Endothelial cell of umbilical vein (primary cell): ENCODE measurements around the gene FBL. TPM values are rescaled to one million over a fixed set of nuclear protein-coding genes. Genes with fewer than 3 reads are reported as not detected.

Experiments used
- BruUV-seq: library from RNA; stranded (reverse); fragments of 400-500 nt; replicated peaks from 2 replicates; lab custom pipeline; 2021; lab: Mats Ljungman, UMichigan
- CTCF ChIA-PET: fragments of 300-600, 350-600 bp; sonication (Branson Sonifier 250); formaldehyde crosslinking; loops from one replicate; lab custom pipeline; 2021; ENCODE audit warnings: antibody characterized with exemption, inconsistent platforms; lab: Charles Lee
- POLR2A ChIA-PET: fragments of 300-600, 350-600 bp; sonication (Branson Sonifier 250); formaldehyde crosslinking; loops from one replicate; lab custom pipeline; 2021; ENCODE audit warnings: antibody characterized with exemption, inconsistent platforms; lab: Charles Lee
- DNase-seq: peaks from one replicate; pipeline ENCODE4 v3.0.0-alpha.2; 2011; ENCODE audit warnings: low read depth, low spot score
- FAIRE-seq: peaks from 2 replicates; lab custom pipeline; 2011; peaks lifted over from hg19 to GRCh38; lab: Jason Lieb, UNC
- H2AFZ ChIP-seq: 2 replicates; pipeline ENCODE4 v1.6.0; 2012; ENCODE audit warnings: low read depth, low read length, control low read depth, inconsistent platforms
- H3K27ac ChIP-seq: 2 replicates; pipeline ENCODE4 v1.5.1; 2011; ENCODE audit warnings: low read depth, mild to moderate bottlenecking, control low read depth, low read length, moderate library complexity; ENCODE audit not compliant: insufficient read depth
- H3K27me3 ChIP-seq, 2 experiments: 2 replicates each; pipeline versions ENCODE4 v1.6.0 to v1.6.1; 2011; ENCODE audit warnings: low read length in 2 of 2, mixed read lengths in 1 of 2; ENCODE audit not compliant: control insufficient read depth in 2 of 2, insufficient read depth in 2 of 2
- H3K36me3 ChIP-seq, 2 experiments: 2 replicates in 1 of 2; 3 replicates in 1 of 2; pipeline ENCODE4 v1.5.1; 2011; ENCODE audit warnings: low read length in 2 of 2, mild to moderate bottlenecking in 1 of 2, moderate library complexity in 1 of 2; ENCODE audit not compliant: control insufficient read depth in 2 of 2, insufficient read depth in 2 of 2; ENCODE audit errors: extremely low read depth in 1 of 2
- H3K4me1 ChIP-seq: 3 replicates; pipeline ENCODE4 v1.5.1; 2011; ENCODE audit warnings: mild to moderate bottlenecking, low read length; ENCODE audit not compliant: control insufficient read depth, insufficient read depth; ENCODE audit errors: extremely low read depth
- H3K4me2 ChIP-seq: 2 replicates; pipeline ENCODE4 v1.6.1; 2011; ENCODE audit warnings: low read length, control low read depth, mixed read lengths; ENCODE audit not compliant: insufficient read depth
- H3K4me3 ChIP-seq, 3 experiments: fragments of 200-600 bp in 1 of 3; sonication (generic), shearing (Covaris generic) in 1 of 3; replicated peaks in 1 of 3; 2 replicates each; pipeline ENCODE4 v1.5.1; 2011 to 2016; ENCODE audit warnings: control low read depth in 3 of 3, low read length in 3 of 3, mild to moderate bottlenecking in 2 of 3, inconsistent platforms in 1 of 3, low read depth in 1 of 3, moderate library complexity in 1 of 3; ENCODE audit not compliant: insufficient read depth in 1 of 3
- H3K79me2 ChIP-seq: 2 replicates; pipeline ENCODE4 v1.6.0; 2012; ENCODE audit warnings: low read length, inconsistent platforms; ENCODE audit not compliant: control insufficient read depth, insufficient read depth
- H3K9ac ChIP-seq: replicated peaks from 2 replicates; pipeline ENCODE3; 2011; ENCODE audit warnings: low read length, control low read depth; ENCODE audit not compliant: insufficient read depth; ENCODE audit errors: extremely low read depth
- H3K9me1 ChIP-seq: replicated peaks from 3 replicates; pipeline ENCODE4 v1.6.0; 2011; ENCODE audit warnings: mild to moderate bottlenecking, low read length; ENCODE audit not compliant: control insufficient read depth, insufficient read depth; ENCODE audit errors: extremely low read depth
- H3K9me3 ChIP-seq: replicated peaks from 2 replicates; pipeline ENCODE4 v1.5.1; 2012; ENCODE audit warnings: low read length, inconsistent platforms; ENCODE audit not compliant: control insufficient read depth, insufficient read depth
- H4K20me1 ChIP-seq: replicated peaks from 2 replicates; pipeline ENCODE3; 2011; ENCODE audit warnings: mild to moderate bottlenecking, low read length; ENCODE audit not compliant: control insufficient read depth, insufficient read depth; ENCODE audit errors: extremely low read depth
- CTCF ChIP-seq, 2 donors: IDR thresholded peaks; 1 replicate in 1 of 2; 2 replicates in 1 of 2; pipeline ENCODE4 v1.5.1; 2011; ENCODE audit warnings: low read length in 2 of 2, mild to moderate bottlenecking in 2 of 2, moderate library complexity in 2 of 2, control low read depth in 1 of 2, inconsistent platforms in 1 of 2, low read depth in 1 of 2; ENCODE audit not compliant: insufficient read depth in 1 of 2; ENCODE audit errors: extremely low read depth in 1 of 2
- EZH2 ChIP-seq: IDR thresholded peaks from 2 replicates; pipeline ENCODE4 v1.6.1; 2012; ENCODE audit warnings: borderline replicate concordance, low read depth, mild to moderate bottlenecking, moderate library complexity, low read length, inconsistent platforms; ENCODE audit not compliant: severe bottlenecking
- FOS ChIP-seq: IDR thresholded peaks from 2 replicates; pipeline ENCODE4 v1.6.1; 2011; ENCODE audit warnings: mild to moderate bottlenecking, low read length, moderate library complexity, borderline replicate concordance; ENCODE audit not compliant: insufficient read depth
- GATA2 ChIP-seq: IDR thresholded peaks from 2 replicates; pipeline ENCODE4 v1.7.0; 2011; ENCODE audit warnings: low read depth, mild to moderate bottlenecking, moderate library complexity, mixed read lengths, low read length; ENCODE audit not compliant: insufficient read length, insufficient read depth
- JUN ChIP-seq: IDR thresholded peaks from 2 replicates; pipeline ENCODE4 v1.6.1; 2011; ENCODE audit warnings: borderline replicate concordance, low read depth; ENCODE audit not compliant: insufficient read length, insufficient read depth
- MAX ChIP-seq: IDR thresholded peaks from 2 replicates; pipeline ENCODE4 v1.6.1; 2011; ENCODE audit not compliant: insufficient read depth, insufficient read length
- MYC ChIP-seq: IDR thresholded peaks from one replicate; pipeline ENCODE4 v1.6.1; 2011; ENCODE audit warnings: mild to moderate bottlenecking, low read depth, low read length
- POLR2A ChIP-seq: IDR thresholded peaks from 2 replicates; pipeline ENCODE4 v1.6.1; 2012; ENCODE audit warnings: low read depth, mild to moderate bottlenecking, control low read depth, low read length
- POLR2AphosphoS5 ChIP-seq: IDR thresholded peaks from 2 replicates; pipeline ENCODE4 v1.6.1; 2012; ENCODE audit warnings: low read depth, mild to moderate bottlenecking, control low read depth, low read length, moderate library complexity; ENCODE audit not compliant: insufficient read depth
- dilution Hi-C: fragments of 300-500 bp; cut with MboI; formaldehyde crosslinking; loops from one replicate; pipeline ENCODE4 v1.15.0; 2019; ENCODE audit warnings: low sequenced_read_pairs; ENCODE audit not compliant: extremely low pct_ligation_motif_present
- intact Hi-C: fragments of 100-400 bp; cut with micrococcal nuclease; formaldehyde crosslinking; loops from one replicate; pipeline ENCODE4 v1.10.0; 2022
- polyA plus RNA-seq, 4 experiments: library from polyadenylated mRNA; depleted of rRNA in 3 of 4; stranded (reverse) in 3 of 4; unstranded in 1 of 4; fragments of >200 nt; gene quantifications; 2 replicates each; pipeline versions ENCODE4 v1.2.1 to v1.2.3, GENCODE V29; 2011 to 2012; ENCODE audit warnings: missing spikeins in 1 of 4
- total RNA-seq: library from RNA; stranded (reverse); gene quantifications from 2 replicates; pipeline ENCODE4 v1.2.3, GENCODE V29; 2021

FBL gene
- total and polyA plus RNA-seq, 2 donors (not counting 3 experiments of a cell fraction or from before 2014, with no cell fraction given), result 271 to 473 TPM

GRCh38 chr19:39827216-39827615, 19.0 kb downstream of the FBL start:
- Histone ChIP-seq H3K9me1 (no peaks in the 10 kb centered on the region), H4K20me1 (no peaks in the 10 kb centered on the region), H3K9me3 (no peaks in the 10 kb centered on the region), H3K27ac (no peak overlapping the region), H3K9ac (no peak overlapping the region), H3K36me3 (peaks cover 4 to 36% of the 10 kb centered on the region in 2 experiments), H3K27me3 (no peaks in the 10 kb centered on the region), H2AFZ (no peak overlapping the region), H3K4me2 (no peak overlapping the region), H3K4me3 (no peak overlapping the region), H3K79me2 (no peaks in the 10 kb centered on the region), H3K4me1 (peaks cover 11% of the 10 kb centered on the region)
- TF ChIP-seq POLR2AphosphoS5 (no peak), JUN (no peak), GATA2 (no peak), MAX (no peak), POLR2A (no peak), FOS (no peak), CTCF (IDR thresholded peaks at IDR 0.05; ENCODE audit: extremely low read depth in 1 of 2, insufficient read depth in 1 of 2, low read depth in 1 of 2, low read length in 2 of 2) (no peak), MYC (no peak), EZH2 (no peak)
- ChIA-PET POLR2A (no interaction called here), CTCF (interaction anchor here (0.9 kb wide), 1 partner anchor 17 kb away, joined by 3 read pairs; no protein-coding TSS in a partner anchor)
- DNase-seq (no peak), FAIRE-seq (no peak)
- no TSS peak for BruUV-seq
- intact Hi-C loops, result no loop called here
- dilution Hi-C loops, result no loop called here
